GM19438 (cell line): ENCODE measurements around the gene GIPC2.
A peak's percentile ranks its signal among the peaks of the same experiment; 100 is the strongest.

ENCODE experiments used
- ATAC-seq: cut with Tn5 transposase; IDR thresholded peaks from one replicate; pipeline ENCODE4 v1.9.1; 2021; ENCODE audit warnings: low read depth; ENCODE audit not compliant: unreplicated experiment

The GIPC2 gene

GRCh38 chr1:78136680-78137079, 90.9 kb downstream of the GIPC2 start:
- ATAC-seq = no peak

- no peak for ATAC-seq
Observed at GRCh38 chr1:78141531-78142231, 95.9 kb downstream of the GIPC2 start.

GRCh38 chr1:78142736-78143135, 97.0 kb downstream of the GIPC2 start:
- peak; percentile 25 for ATAC-seq

GRCh38 chr1:78143152-78143551, 97.4 kb downstream of the GIPC2 start:
- peak; percentile 74 for ATAC-seq

GRCh38 chr1:78143673-78144072, 97.9 kb downstream of the GIPC2 start:
- no peak for ATAC-seq

- ATAC-seq = peak; percentile 65
Observed at GRCh38 chr1:78145105-78145580, 99.4 kb downstream of the GIPC2 start.

GRCh38 chr1:78146205-78146771, 100.5 kb downstream of the GIPC2 start:
- no peak for ATAC-seq

GRCh38 chr1:78147031-78147430, 101.3 kb downstream of the GIPC2 start:
- ATAC-seq = no peak

GRCh38 chr1:78153092-78153736, 107.4 kb downstream of the GIPC2 start:
- no peak for ATAC-seq

- no peak for ATAC-seq
Observed at GRCh38 chr1:78155121-78155520, 109.4 kb downstream of the GIPC2 start.

GRCh38 chr1:78156805-78157521, 111.2 kb downstream of the GIPC2 start:
- ATAC-seq = no peak

GRCh38 chr1:78165816-78166215, 120.0 kb downstream of the GIPC2 start:
- ATAC-seq = no peak

- no peak for ATAC-seq
Observed at GRCh38 chr1:78168306-78168705, 122.5 kb downstream of the GIPC2 start.

GRCh38 chr1:78170859-78171258, 125.1 kb downstream of the GIPC2 start:
- no peak for ATAC-seq

- ATAC-seq = no peak
Observed at GRCh38 chr1:78171736-78172590, 126.2 kb downstream of the GIPC2 start.

- ATAC-seq = no peak
Observed at GRCh38 chr1:78176448-78176847, 130.7 kb downstream of the GIPC2 start.

GRCh38 chr1:78177708-78178270, 132.0 kb downstream of the GIPC2 start:
- ATAC-seq = no peak

GRCh38 chr1:78178816-78179215, 133.1 kb downstream of the GIPC2 start:
- no peak for ATAC-seq

GRCh38 chr1:78184460-78185072, 138.8 kb downstream of the GIPC2 start:
- no peak for ATAC-seq
